D721Med (cell line): ENCODE results near the gene ULBP1.
"Not testable (repeated sequence)": the region's sequence is repeated elsewhere in the genome, so short reads cannot be mapped to it uniquely, and the experiment has no call there.

ENCODE experiments used
- DNase-seq: peaks from one replicate; pipeline ENCODE4 v3.0.0; 2011; ENCODE audit warnings: low spot score; ENCODE audit not compliant: insufficient read length
- FAIRE-seq: peaks from 2 replicates; lab custom pipeline; 2011; peaks lifted over from hg19 to GRCh38; lab: Jason Lieb, UNC
- TF ChIP-seq, protein P1 (sequence below): IDR thresholded peaks from 2 replicates; pipeline ENCODE4 v1.5.1; 2012; ENCODE audit warnings: mild to moderate bottlenecking, control low read depth; ENCODE audit not compliant: insufficient read depth; ENCODE audit errors: missing control alignments

ULBP1 gene

GRCh38 chr6:149925974-149926777, 37.6 kb upstream of the ULBP1 start:
- no peak for FAIRE-seq

DNA sequence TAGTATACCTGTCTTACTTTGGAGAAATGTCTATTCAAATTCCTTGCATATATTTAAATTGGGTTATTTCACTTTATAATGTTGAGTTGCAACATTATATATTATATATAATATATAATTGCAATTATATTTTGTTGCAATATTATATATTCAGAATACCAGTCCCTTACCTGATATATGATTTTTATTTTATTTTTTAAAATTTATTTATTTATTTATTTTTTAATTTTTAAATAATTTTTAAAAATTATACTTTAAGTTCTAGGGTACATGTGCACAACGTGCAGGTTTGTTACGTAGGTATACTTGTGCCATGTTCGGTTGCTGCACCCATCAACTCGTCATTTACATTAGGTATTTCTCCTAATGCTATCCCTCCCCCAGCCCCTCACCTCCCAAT, 36.7 kb upstream of the ULBP1 start:
- DNase-seq, FAIRE-seq: not testable (repeated sequence)

More at GRCh38 chr6:149925974-149926777, 37.6 kb upstream of the ULBP1 start:
- DNase-seq = no peak
- TF ChIP-seq, protein P1, sequence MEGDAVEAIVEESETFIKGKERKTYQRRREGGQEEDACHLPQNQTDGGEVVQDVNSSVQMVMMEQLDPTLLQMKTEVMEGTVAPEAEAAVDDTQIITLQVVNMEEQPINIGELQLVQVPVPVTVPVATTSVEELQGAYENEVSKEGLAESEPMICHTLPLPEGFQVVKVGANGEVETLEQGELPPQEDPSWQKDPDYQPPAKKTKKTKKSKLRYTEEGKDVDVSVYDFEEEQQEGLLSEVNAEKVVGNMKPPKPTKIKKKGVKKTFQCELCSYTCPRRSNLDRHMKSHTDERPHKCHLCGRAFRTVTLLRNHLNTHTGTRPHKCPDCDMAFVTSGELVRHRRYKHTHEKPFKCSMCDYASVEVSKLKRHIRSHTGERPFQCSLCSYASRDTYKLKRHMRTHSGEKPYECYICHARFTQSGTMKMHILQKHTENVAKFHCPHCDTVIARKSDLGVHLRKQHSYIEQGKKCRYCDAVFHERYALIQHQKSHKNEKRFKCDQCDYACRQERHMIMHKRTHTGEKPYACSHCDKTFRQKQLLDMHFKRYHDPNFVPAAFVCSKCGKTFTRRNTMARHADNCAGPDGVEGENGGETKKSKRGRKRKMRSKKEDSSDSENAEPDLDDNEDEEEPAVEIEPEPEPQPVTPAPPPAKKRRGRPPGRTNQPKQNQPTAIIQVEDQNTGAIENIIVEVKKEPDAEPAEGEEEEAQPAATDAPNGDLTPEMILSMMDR = peak; percentile 93

DNA sequence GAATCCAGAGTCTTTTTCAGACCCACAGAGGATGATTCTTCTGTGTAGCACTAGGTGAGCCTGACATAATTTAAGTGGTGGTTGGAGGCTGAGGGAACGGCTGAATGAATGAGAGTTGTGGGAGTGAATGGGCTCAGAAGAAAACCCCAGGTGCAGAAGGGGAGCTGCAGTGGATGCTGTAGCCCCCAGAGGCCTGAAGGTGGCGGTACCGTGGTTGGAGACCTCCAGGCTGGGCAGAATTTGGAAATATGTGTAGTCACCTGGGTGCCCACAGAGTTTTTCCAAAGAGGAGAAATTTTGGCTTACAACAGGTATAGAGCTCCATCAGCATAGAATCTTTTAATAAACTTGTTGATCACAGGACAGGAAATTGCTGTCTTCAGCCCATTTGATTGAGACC, 34.3 kb upstream of the ULBP1 start:
- no peak for DNase-seq
- TF ChIP-seq, protein P1 = peak; percentile 24
- FAIRE-seq = no peak

DNA sequence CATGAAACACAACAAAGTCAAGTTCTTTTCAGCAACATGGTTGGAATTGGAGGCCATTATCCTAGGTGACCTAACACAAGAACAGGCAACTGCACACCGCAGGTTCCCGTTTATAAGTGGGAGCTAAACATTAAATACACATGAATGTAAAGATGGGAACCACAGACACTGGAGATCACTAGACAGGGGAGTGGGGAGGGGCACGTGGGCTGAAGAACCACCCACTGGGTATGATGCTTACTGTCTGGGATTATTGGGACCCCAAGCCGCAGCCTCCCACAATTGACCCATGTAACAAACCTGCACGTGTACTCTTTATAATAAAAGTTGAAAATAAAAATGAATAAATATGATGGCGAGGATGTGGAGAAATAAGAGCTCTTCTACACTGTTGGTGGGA, 32.2 kb upstream of the ULBP1 start:
- DNase-seq (no peak), FAIRE-seq (no peak)
- TF ChIP-seq, protein P1 = no peak

GRCh38 chr6:149933036-149933435, 30.7 kb upstream of the ULBP1 start:
- FAIRE-seq (no peak), DNase-seq (no peak)
- TF ChIP-seq, protein P1 = no peak

DNA sequence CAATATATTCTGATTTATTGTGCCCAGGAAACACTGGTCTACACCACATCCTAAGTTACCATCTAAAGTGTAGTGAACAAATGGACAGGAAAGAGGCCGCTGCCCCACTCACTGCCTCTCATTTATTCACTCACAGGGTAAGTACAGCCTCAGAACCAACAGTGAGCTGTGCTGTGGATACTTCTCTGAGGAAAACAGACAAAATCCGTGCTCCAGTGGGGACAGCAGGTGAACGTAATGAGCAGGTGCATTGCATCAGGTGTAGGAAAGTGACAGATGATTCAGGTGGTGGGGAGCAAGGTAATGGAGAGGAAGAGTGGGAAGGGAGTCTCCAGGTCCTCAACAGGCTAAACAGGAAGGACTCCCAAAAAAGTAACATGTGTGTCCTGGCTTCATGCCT, 30.3 kb upstream of the ULBP1 start:
- DNase-seq = no peak
- TF ChIP-seq, protein P1 = no peak
- no peak for FAIRE-seq

GRCh38 chr6:149934249-149935156, 29.2 kb upstream of the ULBP1 start:
- TF ChIP-seq, protein P1 = peak; percentile 80
- no peak for FAIRE-seq
- DNase-seq = no peak
